H4 (cell line): Measurements from ENCODE around the gene CHN1. TPM values are rescaled to one million over a fixed set of nuclear protein-coding genes. Genes with fewer than 3 reads are reported as not detected.

Experiments used
- DNase-seq: peaks from one replicate; pipeline ENCODE4 v3.0.0-alpha.2; 2015; ENCODE audit warnings: low spot score
- total RNA-seq: library from RNA; depleted of rRNA; stranded (reverse); fragments of >200 nt; shearing (Covaris generic); gene quantifications from 2 replicates; pipeline ENCODE4 v1.2.3, GENCODE V29; 2014; rRNA removed

CHN1 gene
- total RNA-seq, 1 experiment from 2014 or later: 18.5 TPM

GRCh38 chr2:174768557-174768956 is 236.6 kb downstream of the CHN1 start:
- DNase-seq: no peak

DNA sequence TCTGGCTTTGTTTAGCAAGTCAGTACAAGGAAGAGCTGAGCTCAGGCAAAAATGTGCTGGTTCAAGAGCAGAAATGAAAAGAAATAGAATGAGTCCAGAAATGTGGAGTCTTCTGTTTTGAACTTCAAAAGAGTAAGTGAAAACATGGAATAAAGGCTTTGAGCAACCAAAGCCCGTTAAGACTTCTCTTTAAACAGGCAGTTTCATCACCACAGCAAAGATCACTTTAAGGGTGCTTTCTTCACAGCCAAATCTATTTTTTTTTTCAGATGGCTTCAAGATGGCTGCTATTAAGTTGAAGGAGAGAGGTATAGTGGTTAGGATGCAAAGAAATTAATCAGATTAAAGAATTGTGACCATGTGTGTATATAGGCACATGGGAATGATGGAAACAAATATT is 238.9 kb downstream of the CHN1 start:
- DNase-seq: no peak

GRCh38 chr2:174765576-174765975 is 239.6 kb downstream of the CHN1 start:
- DNase-seq: no peak

- DNase-seq: peak; percentile 43
Observed at GRCh38 chr2:174764280-174765255, 240.6 kb downstream of the CHN1 start, which contains the start of gene CHRNA1. Gene CHRNA1 (minus strand): TSS chr2:174764472. CDS start chr2:174764394, 78 bp downstream.

- DNase-seq: no peak
Observed at GRCh38 chr2:174763780-174764179, 241.4 kb downstream of the CHN1 start.

DNA sequence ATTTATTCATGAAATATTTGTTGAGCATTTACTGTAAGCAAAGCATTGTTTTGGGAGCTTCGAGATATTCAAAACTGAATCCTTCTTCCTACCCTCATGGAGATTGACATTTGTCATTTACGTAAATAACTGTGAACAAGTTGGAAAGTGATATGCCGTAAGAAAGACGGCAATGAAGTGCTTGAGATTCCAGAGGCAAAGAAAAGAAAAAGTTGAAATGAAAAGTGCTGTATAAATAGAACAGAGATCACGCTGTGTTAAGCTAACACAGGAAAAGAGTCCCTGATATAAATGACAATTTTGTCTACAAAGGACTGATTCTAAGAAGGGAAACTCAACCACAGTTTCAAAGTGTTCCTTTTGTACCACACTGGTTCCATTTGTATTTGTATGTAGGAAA is 242.7 kb downstream of the CHN1 start:
- no peak for DNase-seq

- DNase-seq: no peak
Observed at GRCh38 chr2:174761837-174762236, 243.3 kb downstream of the CHN1 start.

- DNase-seq: no peak
Observed at GRCh38 chr2:174760845-174761473, 244.2 kb downstream of the CHN1 start.

GRCh38 chr2:174759381-174760065 is 245.7 kb downstream of the CHN1 start:
- no peak for DNase-seq

DNA sequence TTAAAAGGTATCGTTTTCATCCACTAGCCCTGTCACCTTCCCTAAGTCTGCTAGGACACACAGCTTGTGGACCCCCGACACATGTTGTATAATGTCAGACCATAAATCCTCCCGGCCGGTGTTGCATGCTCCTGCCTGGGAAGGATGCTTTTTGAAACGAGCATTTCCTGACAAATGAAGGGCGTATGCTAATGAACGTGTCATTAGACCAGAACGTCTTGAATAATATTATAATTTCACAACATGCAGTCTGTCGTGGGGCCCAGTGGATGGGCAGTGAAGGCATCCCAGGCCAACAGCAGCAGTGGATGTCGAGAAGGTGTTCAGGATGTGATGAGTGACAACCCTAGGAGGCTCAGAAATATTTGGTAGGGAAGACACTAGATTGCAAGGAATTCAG is 248.4 kb downstream of the CHN1 start:
- DNase-seq: no peak

DNA sequence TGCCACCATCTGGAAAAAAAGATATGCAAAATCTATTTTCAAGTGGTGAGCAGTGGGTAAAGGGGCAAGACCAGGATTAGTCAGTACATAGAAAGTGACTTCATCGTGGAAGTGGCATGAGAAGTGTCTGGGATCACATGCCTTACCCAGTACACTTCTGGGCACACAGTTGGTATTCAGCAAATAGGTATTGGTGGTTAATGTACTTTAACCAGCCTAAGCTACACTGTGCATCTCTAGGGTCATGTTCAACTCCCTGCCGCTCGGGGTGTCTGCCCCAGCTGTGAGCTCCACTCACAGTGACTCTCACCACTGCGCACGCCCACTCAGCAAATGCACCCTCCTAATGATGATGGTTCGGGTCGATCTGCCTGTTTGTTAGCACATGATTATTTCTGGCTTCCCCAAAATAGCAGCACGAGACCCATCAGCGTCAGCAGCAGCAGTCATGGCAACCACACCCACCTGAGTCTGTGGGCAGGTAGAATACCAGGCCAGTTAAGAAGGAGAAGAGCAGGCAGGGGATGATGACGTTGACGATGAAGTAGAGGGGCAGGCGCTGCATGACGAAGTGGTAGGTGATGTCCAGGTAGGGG is 252.0 kb downstream of the CHN1 start:
- no peak for DNase-seq

- no peak for DNase-seq
Observed at GRCh38 chr2:174752403-174753037, 252.7 kb downstream of the CHN1 start.

DNA sequence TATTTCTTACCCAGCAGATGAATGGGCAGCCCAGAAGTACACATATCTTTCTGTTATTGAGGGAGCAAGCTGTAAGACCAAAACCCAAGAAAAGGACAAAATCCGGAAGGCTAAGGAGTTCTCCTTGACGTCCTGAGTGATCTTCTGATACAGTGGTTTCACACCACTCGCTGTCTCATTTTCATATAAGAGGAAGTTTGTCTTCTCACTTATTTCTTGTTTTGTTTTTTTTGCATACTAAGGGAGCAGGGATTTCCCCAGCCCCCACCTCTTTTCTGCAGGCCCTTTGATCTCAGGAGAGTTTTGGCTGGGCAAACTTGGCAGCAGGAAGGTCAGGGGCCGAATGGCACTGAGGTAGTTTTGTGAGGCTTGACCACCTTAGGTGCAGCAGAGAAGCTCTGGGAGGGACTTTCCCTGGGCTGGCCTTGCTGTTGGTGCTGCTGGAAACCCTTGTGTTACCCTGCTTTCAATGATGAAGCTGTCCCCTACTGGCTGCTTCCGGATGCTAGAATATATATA is 254.2 kb downstream of the CHN1 start:
- DNase-seq: no peak

DNA sequence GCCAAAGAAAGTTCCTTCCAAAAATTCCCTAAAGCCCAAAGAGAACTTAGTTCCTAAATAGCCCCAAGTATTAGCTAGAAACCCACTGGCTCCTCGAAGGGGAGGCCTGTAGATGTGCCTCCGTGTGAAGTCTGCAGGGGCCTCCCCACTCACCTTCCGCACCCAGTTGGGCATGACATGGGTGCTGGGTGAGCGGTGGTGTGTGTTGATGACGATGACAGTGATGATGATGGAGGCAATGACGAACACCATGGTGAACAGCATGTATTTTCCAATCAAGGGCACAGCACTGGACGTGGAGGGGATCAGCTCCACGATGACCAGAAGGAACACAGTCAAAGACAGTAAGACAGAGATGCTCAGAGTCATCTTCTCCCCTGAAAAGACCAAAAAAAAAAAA is 255.4 kb downstream of the CHN1 start:
- no peak for DNase-seq

GRCh38 chr2:174748948-174749347 is 256.2 kb downstream of the CHN1 start:
- DNase-seq: peak; percentile 53

Other genes starting within 250 kb of the CHN1 start
- gene CHRNA1, start 240.9 kb downstream of the CHN1 start, total RNA-seq: 0.94 and 1.1 TPM in 2 replicates
- gene ATF2, start 162.8 kb upstream of the CHN1 start, total RNA-seq: 25.2 and 30.0 TPM in 2 replicates
- gene ATP5MC3, start 176.3 kb upstream of the CHN1 start, total RNA-seq: 230 and 264 TPM in 2 replicates